Fibroblast of the aortic adventitia (primary cell): Measurements from ENCODE around the gene KDM4C. TPM values are rescaled to one million over a fixed set of nuclear protein-coding genes. Genes with fewer than 3 reads are reported as not detected.

Experiments used
- DNase-seq: peaks from one replicate; pipeline ENCODE4 v3.0.0-alpha.2; 2010; ENCODE audit warnings: low read depth
- H3K4me3 ChIP-seq: 2 replicates; pipeline ENCODE4 v1.5.1; 2011; ENCODE audit warnings: low read depth, mild to moderate bottlenecking, control low read depth, low read length, moderate library complexity
- CTCF ChIP-seq: IDR thresholded peaks from 2 replicates; pipeline ENCODE4 v1.5.1; 2011; ENCODE audit warnings: mild to moderate bottlenecking, low read length, control low read depth, inconsistent platforms; ENCODE audit not compliant: insufficient read depth
- total RNA-seq: library from RNA; depleted of rRNA; stranded (reverse); fragments of >200 nt; gene quantifications from 2 replicates; pipeline ENCODE4 v1.2.3, GENCODE V29; 2012; ENCODE audit warnings: low replicate concordance

The KDM4C gene
- total RNA-seq, 1 donor: 25.1 TPM

- H3K4me3 ChIP-seq: no peak overlapping the region
- no peak for DNase-seq
- TF ChIP-seq CTCF: no peak
These were observed 395.4 kb downstream of the KDM4C start for GRCh38 chr9:7153134-7153533.

DNA sequence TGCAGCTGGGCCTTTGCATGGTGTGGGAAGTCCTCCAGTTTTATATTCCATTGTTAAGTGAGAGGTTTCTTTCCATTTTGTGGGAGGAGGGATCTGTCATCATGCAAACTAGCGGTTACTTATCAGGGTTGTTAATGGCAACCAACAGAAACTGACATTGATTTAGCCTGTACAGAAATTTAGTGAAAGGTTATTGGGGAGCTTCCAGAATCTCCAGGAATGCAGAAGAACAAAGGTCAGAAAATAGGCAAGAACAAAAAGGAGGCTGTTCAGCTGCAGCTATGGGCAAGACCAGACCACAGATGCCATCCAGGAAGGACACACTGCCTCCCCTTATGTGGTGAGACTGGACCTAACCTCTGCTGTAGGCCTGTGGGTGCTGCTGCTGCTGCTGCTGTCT is 395.8 kb downstream of the KDM4C start:
- TF ChIP-seq CTCF: no peak
- no peak overlapping the region for H3K4me3 ChIP-seq
- DNase-seq: peak; percentile 53

DNA sequence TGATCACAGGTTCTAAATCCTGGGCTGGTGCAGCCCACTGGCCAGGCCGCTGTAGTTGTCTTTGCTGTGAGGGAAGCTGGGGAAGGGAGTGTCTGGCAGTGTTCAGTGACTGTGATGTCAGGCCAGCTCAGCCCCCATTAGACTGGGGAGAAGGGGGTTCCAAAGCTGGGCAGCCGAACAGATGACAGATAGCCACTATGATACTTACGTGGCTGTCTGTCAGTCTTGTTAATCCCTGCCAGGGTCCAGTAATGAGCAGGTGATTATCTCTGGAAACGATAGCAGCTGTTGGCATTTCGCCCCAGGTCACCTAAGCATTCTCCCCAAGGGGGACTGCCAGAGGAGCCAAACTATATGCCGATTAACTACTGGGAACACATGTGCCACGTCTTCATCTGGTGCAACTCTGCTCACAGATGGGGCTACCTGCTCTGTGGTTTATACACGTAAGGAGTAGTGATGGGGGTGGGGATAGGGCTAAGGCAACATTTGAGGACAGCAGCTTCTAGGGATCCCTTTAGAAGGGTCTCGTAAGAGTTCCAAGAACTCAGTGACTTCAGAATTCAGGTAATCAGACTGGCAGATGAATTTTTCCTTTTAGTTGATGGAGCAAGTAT is 396.3 kb downstream of the KDM4C start:
- no peak overlapping the region for H3K4me3 ChIP-seq
- DNase-seq: no peak
- TF ChIP-seq CTCF: no peak

DNA sequence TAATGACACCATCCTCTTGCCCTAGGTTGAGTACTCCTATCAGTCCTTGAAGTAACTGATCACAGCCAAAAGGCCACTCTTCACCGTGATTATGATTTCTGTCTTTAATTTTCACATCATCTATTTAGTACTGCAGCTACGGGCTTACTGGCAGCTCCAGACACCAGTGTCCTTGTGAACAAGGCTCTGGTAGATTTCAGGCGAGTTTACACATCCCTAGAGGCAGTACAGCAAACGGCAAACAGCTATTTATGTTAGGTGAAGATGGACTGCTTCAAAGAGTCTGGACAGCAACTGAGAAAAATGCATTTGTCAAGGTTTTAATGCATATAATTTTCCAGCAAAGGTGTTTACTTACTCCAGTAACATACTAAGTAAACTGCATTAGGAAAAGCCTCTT is 396.9 kb downstream of the KDM4C start:
- no peak overlapping the region for H3K4me3 ChIP-seq
- no peak for DNase-seq
- TF ChIP-seq CTCF: no peak

GRCh38 chr9:7161469-7161868 is 403.7 kb downstream of the KDM4C start:
- no peak for TF ChIP-seq CTCF
- H3K4me3 ChIP-seq: no peak overlapping the region
- no peak for DNase-seq

DNA sequence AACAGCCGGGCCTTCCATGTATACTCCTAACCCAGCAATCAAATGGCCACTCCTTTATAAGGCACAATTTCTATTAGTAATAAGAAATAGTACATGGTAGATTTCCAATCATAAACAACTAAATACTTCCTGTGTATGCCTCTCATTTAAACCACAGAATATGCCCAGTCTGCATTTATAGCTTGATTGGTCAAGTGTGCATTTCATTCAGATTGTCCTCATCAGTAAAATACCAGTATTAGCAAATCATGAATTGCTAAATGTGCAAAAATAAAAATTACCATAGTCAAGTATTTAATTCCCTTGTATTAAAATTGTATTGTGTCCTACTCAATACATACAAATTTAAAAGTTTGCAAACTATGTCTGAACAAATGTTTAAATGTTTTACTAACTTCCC is 406.2 kb downstream of the KDM4C start:
- no peak for DNase-seq
- no peak overlapping the region for H3K4me3 ChIP-seq
- TF ChIP-seq CTCF: no peak
